ENCODE measurements around the gene CRYL1. TPM values are rescaled to one million over a fixed set of nuclear protein-coding genes. Genes with fewer than 3 reads are reported as not detected.

CRYL1 gene
- total RNA-seq, 1 experiment from 2014 or later = 2.9 TPM

- ATAC-seq (no peak), DNase-seq (ENCODE audit: low spot score) (no peak)
- Mint-ChIP-seq H3K9me3 (0 out of 2 replicates have a peak, but pooled peaks cover 7% of the 10 kb centered on the region), H3K27ac (no peak overlapping the region), H3K36me3 (no peaks in the 10 kb centered on the region), H3K27me3 (ENCODE audit: low read depth) (peaks cover 8% of the 10 kb centered on the region), H3K4me1 (peaks cover 24% of the 10 kb centered on the region), H3K4me3 (no peak overlapping the region)
- CTCF ChIA-PET = no interaction called here
- no peak for TF ChIP-seq MXD4 (CRISPR knock-in tag; IDR thresholded peaks at IDR 0.05; ENCODE audit: borderline replicate concordance)
- TF ChIP-seq IRF1 (CRISPR knock-in tag; IDR thresholded peaks at IDR 0.05) = no peak
- TF ChIP-seq ETV6 (CRISPR knock-in tag; IDR thresholded peaks at IDR 0.05) = no peak
- no peak for TF ChIP-seq MYBL2 (CRISPR knock-in tag; IDR thresholded peaks at IDR 0.05)
- TF ChIP-seq NFATC4 (CRISPR knock-in tag; IDR thresholded peaks at IDR 0.05) = no peak
- TF ChIP-seq NFYB (CRISPR knock-in tag; conservative IDR thresholded peaks at IDR 0.05; ENCODE audit: low read depth) = no peak
- no peak for TF ChIP-seq CREM (CRISPR knock-in tag; IDR thresholded peaks at IDR 0.05)
- no peak for TF ChIP-seq ZNF317 (CRISPR knock-in tag; IDR thresholded peaks at IDR 0.05; ENCODE audit: borderline replicate concordance, low read depth)
- TF ChIP-seq JUN (CRISPR knock-in tag; IDR thresholded peaks at IDR 0.05) = no peak
- TF ChIP-seq RELA (CRISPR knock-in tag; IDR thresholded peaks at IDR 0.05; ENCODE audit: borderline replicate concordance) = no peak
- no peak for TF ChIP-seq ATF3 (CRISPR knock-in tag; conservative IDR thresholded peaks at IDR 0.05)
- TF ChIP-seq SMAD3 (CRISPR knock-in tag; IDR thresholded peaks at IDR 0.05; ENCODE audit: borderline replicate concordance) = no peak
- TF ChIP-seq AR (CRISPR knock-in tag; IDR thresholded peaks at IDR 0.05) = no peak
- POLR2A ChIA-PET = no interaction called here
These were observed 5.8 kb downstream of the CRYL1 start for GRCh38 chr13:20519875-20520274.

- ChIA-PET POLR2A (no interaction called here), CTCF (no interaction called here)
- Mint-ChIP-seq H3K36me3 (no peaks in the 10 kb centered on the region), H3K27me3 (ENCODE audit: low read depth) (peaks cover under 1% of the 10 kb centered on the region), H3K27ac (no peak overlapping the region), H3K4me3 (no peak overlapping the region), H3K4me1 (peaks cover 16% of the 10 kb centered on the region), H3K9me3 (0 out of 2 replicates have a peak, but pooled peaks cover 7% of the 10 kb centered on the region)
- ATAC-seq (no peak), DNase-seq (ENCODE audit: low spot score) (no peak)
- no peak for TF ChIP-seq IRF2 (CRISPR knock-in tag; IDR thresholded peaks at IDR 0.05; ENCODE audit: borderline replicate concordance, low read depth)
- no peak for TF ChIP-seq ETV6 (CRISPR knock-in tag; IDR thresholded peaks at IDR 0.05)
- no peak for TF ChIP-seq FOXP1 (CRISPR knock-in tag; IDR thresholded peaks at IDR 0.05; ENCODE audit: borderline replicate concordance)
- no peak for TF ChIP-seq TEAD1 (CRISPR knock-in tag; IDR thresholded peaks at IDR 0.05)
- TF ChIP-seq E2F5 (CRISPR knock-in tag; IDR thresholded peaks at IDR 0.05) = no peak
- TF ChIP-seq E2F1 (CRISPR knock-in tag; IDR thresholded peaks at IDR 0.05) = no peak
- no peak for TF ChIP-seq ZNF219 (CRISPR knock-in tag; IDR thresholded peaks at IDR 0.05; ENCODE audit: borderline replicate concordance)
- TF ChIP-seq USF1 (CRISPR knock-in tag; IDR thresholded peaks at IDR 0.05) = no peak
- no peak for TF ChIP-seq STAT6 (CRISPR knock-in tag; conservative IDR thresholded peaks at IDR 0.05; ENCODE audit: low read depth)
- no peak for TF ChIP-seq ZNF281 (CRISPR knock-in tag; IDR thresholded peaks at IDR 0.05)
- TF ChIP-seq ZNF232 (CRISPR knock-in tag; IDR thresholded peaks at IDR 0.05) = no peak
- no peak for TF ChIP-seq RELA (CRISPR knock-in tag; IDR thresholded peaks at IDR 0.05; ENCODE audit: borderline replicate concordance)
- no peak for TF ChIP-seq ZBTB21 (CRISPR knock-in tag; IDR thresholded peaks at IDR 0.05; ENCODE audit: borderline replicate concordance)
These were observed 7.0 kb downstream of the CRYL1 start for GRCh38 chr13:20518660-20519100.

All from WTC11 (cell line).